ENCODE data around the gene PRRG3. TPM values are rescaled to one million over a fixed set of nuclear protein-coding genes. Genes with fewer than 3 reads are reported as not detected.

PRRG3 gene
- total RNA-seq, 4 donors from 2014 or later: 0.19 to 0.40 TPM; not detected in 2

DNA sequence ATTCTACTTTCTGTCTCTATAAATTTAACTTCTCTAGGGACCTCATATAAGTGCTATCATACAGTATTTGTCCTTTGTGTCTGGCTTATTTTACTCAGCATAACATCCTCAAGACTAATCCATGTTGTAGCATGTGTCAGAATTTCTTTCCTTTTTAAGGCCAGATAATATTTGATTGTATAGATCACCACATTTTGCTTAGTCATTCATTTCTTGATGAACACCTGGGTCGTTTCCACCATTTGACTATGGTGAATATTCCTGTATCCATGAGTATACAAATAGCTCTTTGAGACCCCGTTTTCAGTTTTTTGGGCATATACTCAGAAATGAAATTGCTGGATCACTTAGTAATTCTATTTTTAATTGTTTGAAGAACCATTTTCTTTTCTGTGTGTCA is 51.2 kb downstream of the PRRG3 start:
- no peaks in the 10 kb centered on the region for H3K4me1 ChIP-seq
- no peaks in the 10 kb centered on the region for H3K27me3 ChIP-seq
- no peaks in the 10 kb centered on the region for H3K36me3 ChIP-seq
- H3K27ac ChIP-seq: no peak overlapping the region
- no peaks in the 10 kb centered on the region for H3K9me3 ChIP-seq
- H3K4me3 ChIP-seq: no peak overlapping the region
- DNase-seq: no peak
- TF ChIP-seq POLR2A (IDR thresholded peaks at IDR 0.05) (no peak), CTCF (IDR thresholded peaks at IDR 0.05) (no peak)

DNA sequence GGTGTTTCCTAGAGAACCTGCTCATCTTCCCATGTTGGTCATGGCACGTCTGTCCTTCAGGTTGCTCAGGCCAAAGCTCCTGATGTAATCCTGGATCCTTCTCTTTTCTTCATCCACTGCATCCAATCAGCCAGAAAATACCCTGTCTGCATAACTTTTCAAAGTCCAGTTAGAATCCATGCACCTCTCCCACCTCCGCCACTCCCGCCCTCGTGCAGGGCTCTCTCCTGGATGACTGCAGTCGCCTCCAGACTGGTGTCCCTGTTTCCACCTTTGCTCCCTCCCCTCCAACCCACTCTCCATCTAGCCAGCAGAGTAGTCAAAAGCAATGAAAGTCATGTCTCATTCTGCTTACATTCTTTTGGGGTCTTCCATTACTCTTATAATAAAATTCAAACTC is 55.3 kb downstream of the PRRG3 start:
- no peaks in the 10 kb centered on the region for H3K36me3 ChIP-seq
- H3K4me1 ChIP-seq: no peaks in the 10 kb centered on the region
- H3K27ac ChIP-seq: no peak overlapping the region
- TF ChIP-seq POLR2A (IDR thresholded peaks at IDR 0.05) (no peak), CTCF (IDR thresholded peaks at IDR 0.05) (no peak)
- no peak overlapping the region for H3K4me3 ChIP-seq
- no peak for DNase-seq
- H3K9me3 ChIP-seq: no peaks in the 10 kb centered on the region
- no peaks in the 10 kb centered on the region for H3K27me3 ChIP-seq

- Histone ChIP-seq H3K4me3 (no peak overlapping the region), H3K9me3 (no peaks in the 10 kb centered on the region), H3K4me1 (no peaks in the 10 kb centered on the region), H3K27me3 (no peaks in the 10 kb centered on the region), H3K36me3 (no peaks in the 10 kb centered on the region), H3K27ac (no peak overlapping the region)
- DNase-seq: no peak
- TF ChIP-seq CTCF (IDR thresholded peaks at IDR 0.05) (no peak), POLR2A (IDR thresholded peaks at IDR 0.05) (no peak)
These were observed 57.6 kb downstream of the PRRG3 start for GRCh38 chrX:151752847-151753246.

DNA sequence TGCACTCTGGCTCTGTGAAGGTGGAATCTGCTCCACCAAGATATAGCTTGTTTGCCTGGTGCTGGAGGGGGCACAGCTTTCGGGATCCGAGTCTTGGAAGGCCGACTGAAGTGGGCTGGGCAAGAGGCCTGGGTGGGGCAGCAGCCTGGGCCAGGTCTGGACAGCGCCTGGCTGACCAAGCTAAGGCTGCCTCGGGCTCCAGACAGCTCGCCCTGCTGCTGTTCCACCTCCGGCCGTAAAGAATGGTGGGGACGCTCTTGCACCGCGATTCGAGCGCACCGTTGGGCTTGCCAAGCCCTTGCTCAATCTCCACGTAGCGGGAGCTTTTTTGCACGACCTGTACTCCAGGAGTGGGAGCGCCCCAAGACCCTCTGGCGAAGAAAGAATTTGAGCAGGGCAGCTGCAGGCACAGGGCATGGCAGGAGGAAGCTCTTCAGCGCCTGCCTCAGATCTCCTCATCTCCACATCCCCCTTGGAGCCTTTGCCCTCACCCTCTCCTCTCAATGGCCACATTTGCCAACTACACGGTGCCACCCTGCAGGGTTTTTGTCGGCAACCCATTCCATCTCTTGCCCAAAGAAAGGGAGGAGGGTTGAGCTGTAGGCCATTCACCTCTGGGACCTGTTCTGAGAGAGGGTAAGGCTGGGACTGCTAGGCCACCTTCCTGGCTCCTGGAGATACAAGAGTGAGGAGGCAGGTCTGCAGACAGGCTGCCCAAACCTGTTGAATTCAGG is 58.2 kb downstream of the PRRG3 start:
- Histone ChIP-seq H3K36me3 (no peaks in the 10 kb centered on the region), H3K27me3 (no peaks in the 10 kb centered on the region), H3K4me1 (no peaks in the 10 kb centered on the region), H3K27ac (no peak overlapping the region), H3K9me3 (no peaks in the 10 kb centered on the region), H3K4me3 (no peak overlapping the region)
- DNase-seq: peak in 2 of 3 donors; percentile 52 to 54
- TF ChIP-seq CTCF (IDR thresholded peaks at IDR 0.05) (peak in 4 of 6 experiments; percentile 42 to 69 (median 62)), POLR2A (IDR thresholded peaks at IDR 0.05) (no peak)

GRCh38 chrX:151754047-151754429 is 58.8 kb downstream of the PRRG3 start:
- no peaks in the 10 kb centered on the region for H3K36me3 ChIP-seq
- H3K4me3 ChIP-seq: no peak overlapping the region
- H3K9me3 ChIP-seq: no peaks in the 10 kb centered on the region
- TF ChIP-seq POLR2A (IDR thresholded peaks at IDR 0.05): no peak
- no peak for TF ChIP-seq CTCF (IDR thresholded peaks at IDR 0.05)
- H3K27ac ChIP-seq: no peak overlapping the region
- no peaks in the 10 kb centered on the region for H3K27me3 ChIP-seq
- DNase-seq: no peak
- no peaks in the 10 kb centered on the region for H3K4me1 ChIP-seq

Measured in Peyer's patch (tissue), 4 donors.